ENCODE results near the gene PLTP. TPM values are rescaled to one million over a fixed set of nuclear protein-coding genes. Genes with fewer than 3 reads are reported as not detected.

Gene PLTP
- total RNA-seq, 1 experiment from 2014 or later = 4.7 TPM

DNA sequence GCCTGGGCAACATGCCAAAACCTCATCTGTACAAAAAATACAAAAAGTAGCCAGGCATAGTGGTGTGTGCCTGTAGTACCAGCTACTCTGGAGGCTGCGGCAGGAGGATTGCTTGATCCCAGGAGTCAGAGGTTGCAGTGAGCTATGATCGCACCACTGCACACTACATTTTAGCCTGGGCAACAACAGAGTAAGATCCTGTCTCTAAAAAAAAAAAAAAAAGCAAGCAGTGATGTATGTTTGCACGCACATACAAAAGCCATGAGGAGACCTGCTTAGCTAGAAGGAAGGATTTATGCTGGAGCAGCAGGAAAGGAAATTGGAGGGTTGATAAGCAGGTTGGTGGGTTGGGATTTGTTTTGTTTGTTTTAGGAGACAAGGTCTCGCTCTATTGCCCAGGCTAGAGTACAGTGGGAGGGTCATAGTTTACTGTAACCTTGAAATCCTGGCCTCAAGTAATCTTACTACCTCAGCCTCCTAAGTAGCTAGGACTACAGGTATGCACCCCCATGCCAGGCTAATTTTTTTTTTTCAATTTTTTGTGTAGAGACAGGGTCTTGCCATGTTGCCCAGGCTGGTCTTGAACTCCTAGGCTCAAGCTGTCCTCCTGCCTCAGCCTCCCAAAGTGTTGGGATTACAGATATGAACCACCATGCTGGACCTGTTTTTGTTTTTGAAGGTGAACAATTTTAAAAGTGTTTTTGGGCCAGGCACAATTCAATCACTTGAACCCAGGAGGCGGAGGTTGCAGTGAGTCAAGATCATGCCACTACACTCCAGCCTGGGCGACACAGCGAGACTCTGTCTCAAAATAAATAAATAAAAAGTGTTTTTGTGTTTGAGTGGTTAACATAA, 50.5 kb downstream of the PLTP start:
- DNase-seq (ENCODE audit: low read depth, low spot score) (no peak), ATAC-seq (no peak)
- H4K20me1 ChIP-seq (ENCODE audit: insufficient read depth) = no peaks in the 10 kb centered on the region
- TF ChIP-seq EGR1 (IDR thresholded peaks at IDR 0.05; ENCODE audit: low read depth) = no peak
- H3K9me2 ChIP-seq (ENCODE audit: insufficient read depth) = no peaks in the 10 kb centered on the region
- H3K4me1 ChIP-seq (ENCODE audit: control insufficient read depth in 1 of 2, insufficient read depth in 2 of 2, low read length in 2 of 2) = peaks cover 15 to 30% of the 10 kb centered on the region in 2 experiments
- ChIA-PET CTCF (no interaction called here), RAD21 (ENCODE audit: low non-redundant PET in 1 of 2, low total read pairs in 2 of 2, uncharacterized antibody in 2 of 2, unreplicated experiment in 2 of 2) (no interaction called here), POLR2A (no interaction called here)
- H3K4me3 ChIP-seq (replicated peaks in 1 of 2; ENCODE audit: low read depth in 1 of 2, low read length in 2 of 2) = no peak overlapping the region
- no peaks in the 10 kb centered on the region for H3K36me3 ChIP-seq (ENCODE audit: control insufficient read depth in 1 of 2, insufficient read depth in 2 of 2, low read length in 2 of 2)
- BruUV-seq (replicated peaks) = no TSS peak
- H3K4me2 ChIP-seq (ENCODE audit: low read length) = peak overlapping the region; percentile 50
- H3K79me2 ChIP-seq (ENCODE audit: insufficient read depth, low read length) = 0 out of 2 replicates have a peak, but pooled peaks cover 6% of the 10 kb centered on the region
- intact Hi-C loops (cut with micrococcal nuclease) = no loop called here
- no peak overlapping the region for H3K27ac ChIP-seq (ENCODE audit: low read depth, low read length)
- no peak overlapping the region for H3K9ac ChIP-seq (ENCODE audit: low read length)
- no peak overlapping the region for H2AFZ ChIP-seq (ENCODE audit: low read depth, low read length, poor library complexity, severe bottlenecking)
- no peaks in the 10 kb centered on the region for H3K9me3 ChIP-seq (ENCODE audit: control insufficient read depth in 1 of 2, insufficient read depth in 1 of 2, low read depth in 1 of 2, low read length in 2 of 2)
- H3K27me3 ChIP-seq (ENCODE audit: insufficient read depth, low read length) = no peaks in the 10 kb centered on the region

DNA sequence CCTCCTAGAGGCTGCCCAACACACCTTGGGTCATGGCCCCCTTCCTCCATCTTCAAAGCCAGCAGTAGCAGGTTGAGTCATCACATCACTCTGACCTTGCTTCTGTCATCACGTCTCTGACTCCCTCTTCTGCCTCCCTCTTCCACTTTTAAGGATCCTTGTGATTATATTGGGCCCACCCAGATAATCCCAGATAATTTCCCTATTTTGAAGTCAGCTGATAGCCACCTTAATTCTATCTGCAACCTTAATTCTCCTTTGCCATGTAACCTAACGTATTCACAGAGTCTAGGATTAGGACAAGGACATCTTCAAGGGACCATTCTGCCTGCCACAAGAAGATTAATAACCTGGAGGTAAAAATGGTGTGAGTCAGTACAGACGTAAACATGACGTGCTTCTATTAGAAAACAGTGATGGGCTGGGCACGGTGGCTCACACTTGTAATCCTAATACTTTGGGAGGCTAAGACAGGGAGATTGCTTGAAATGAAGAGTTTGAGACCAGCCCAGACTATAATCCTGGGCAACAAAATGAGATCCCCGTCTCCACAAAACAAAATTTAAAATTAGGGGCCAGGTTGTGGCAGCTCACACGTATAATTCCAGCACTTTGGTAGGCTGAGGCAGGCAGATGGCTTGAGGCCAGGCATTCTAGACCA, 51.3 kb downstream of the PLTP start:
- Histone ChIP-seq H3K36me3 (ENCODE audit: control insufficient read depth in 1 of 2, insufficient read depth in 2 of 2, low read length in 2 of 2) (no peaks in the 10 kb centered on the region), H3K4me2 (ENCODE audit: low read length) (peak overlapping the region; percentile 50), H3K4me1 (ENCODE audit: control insufficient read depth in 1 of 2, insufficient read depth in 2 of 2, low read length in 2 of 2) (peaks cover 15 to 36% of the 10 kb centered on the region in 2 experiments), H4K20me1 (ENCODE audit: insufficient read depth) (no peaks in the 10 kb centered on the region), H3K27me3 (ENCODE audit: insufficient read depth, low read length) (no peaks in the 10 kb centered on the region), H3K9me3 (ENCODE audit: control insufficient read depth in 1 of 2, insufficient read depth in 1 of 2, low read depth in 1 of 2, low read length in 2 of 2) (no peaks in the 10 kb centered on the region), H3K9me2 (ENCODE audit: insufficient read depth) (no peaks in the 10 kb centered on the region), H3K79me2 (ENCODE audit: insufficient read depth, low read length) (0 out of 2 replicates have a peak, but pooled peaks cover 12% of the 10 kb centered on the region), H3K27ac (ENCODE audit: low read depth, low read length) (no peak overlapping the region), H2AFZ (ENCODE audit: low read depth, low read length, poor library complexity, severe bottlenecking) (no peak overlapping the region), H3K9ac (ENCODE audit: low read length) (no peak overlapping the region), H3K4me3 (replicated peaks in 1 of 2; ENCODE audit: low read depth in 1 of 2, low read length in 2 of 2) (no peak overlapping the region)
- ATAC-seq = no peak
- RAD21 ChIA-PET (ENCODE audit: low non-redundant PET in 1 of 2, low total read pairs in 2 of 2, uncharacterized antibody in 2 of 2, unreplicated experiment in 2 of 2) = no interaction called here
- no peak for DNase-seq (ENCODE audit: low read depth, low spot score)
- TF ChIP-seq TCF7L2 (IDR thresholded peaks at IDR 0.05; ENCODE audit: borderline replicate concordance, extremely low read depth, insufficient read depth, insufficient read length) (peak; percentile 62), EGR1 (IDR thresholded peaks at IDR 0.05; ENCODE audit: low read depth) (no peak)
- BruUV-seq (replicated peaks) = no TSS peak
- CTCF ChIA-PET = no interaction called here
- intact Hi-C loops (cut with micrococcal nuclease) = no loop called here
- POLR2A ChIA-PET = no interaction called here

Data from HCT116 (cell line).